Measurements from ENCODE around the gene MFF.

The MFF gene, protein sequence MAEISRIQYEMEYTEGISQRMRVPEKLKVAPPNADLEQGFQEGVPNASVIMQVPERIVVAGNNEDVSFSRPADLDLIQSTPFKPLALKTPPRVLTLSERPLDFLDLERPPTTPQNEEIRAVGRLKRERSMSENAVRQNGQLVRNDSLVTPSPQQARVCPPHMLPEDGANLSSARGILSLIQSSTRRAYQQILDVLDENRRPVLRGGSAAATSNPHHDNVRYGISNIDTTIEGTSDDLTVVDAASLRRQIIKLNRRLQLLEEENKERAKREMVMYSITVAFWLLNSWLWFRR

DNA sequence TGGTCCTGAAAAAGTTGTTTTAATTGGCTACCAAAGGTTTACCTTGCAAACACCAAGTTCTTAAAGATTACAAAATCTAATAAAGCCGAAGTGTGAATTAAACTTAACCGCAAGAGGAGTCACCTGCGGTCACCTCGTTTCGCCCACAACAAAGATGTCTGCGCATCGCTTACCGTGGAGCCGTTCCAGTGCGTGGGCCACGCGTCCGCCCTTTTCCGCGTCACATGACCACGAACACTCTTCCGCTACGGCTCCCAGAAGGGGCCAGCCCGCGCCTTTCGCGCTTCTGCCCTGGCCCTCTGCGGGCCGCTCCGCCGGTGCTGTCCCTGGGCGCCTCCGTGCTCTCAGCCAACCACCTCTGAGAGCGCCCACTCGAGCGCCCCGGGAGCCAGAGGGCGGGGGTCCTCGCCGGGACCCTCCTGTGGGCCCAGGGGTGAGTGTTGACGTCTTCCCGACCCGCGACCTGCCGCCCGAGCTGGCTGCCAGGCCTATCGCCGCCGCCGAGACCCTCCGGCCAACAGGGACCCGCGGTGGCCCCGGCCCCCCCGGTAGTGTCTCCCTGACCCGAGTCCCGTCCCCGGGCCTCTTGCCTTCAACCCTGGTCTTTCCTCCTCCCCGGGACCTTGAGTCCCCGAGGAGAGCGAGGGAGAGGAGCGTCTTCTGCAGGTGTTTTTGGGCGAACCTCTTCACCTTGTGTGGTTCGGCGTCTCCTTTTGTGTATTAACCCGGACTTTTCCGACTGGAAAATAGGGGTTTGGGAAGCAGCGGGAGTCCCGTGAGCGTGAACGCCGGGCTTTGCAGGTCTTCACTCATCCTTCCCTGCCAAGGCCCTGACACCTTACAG is at the start of gene MFF:
MFF (plus strand) TSS at position 257 of the 844 bp plus-strand sequence. CDS start 5,415 bp downstream, outside the sequence.
- DNase-seq, result peak; percentile 95

DNA sequence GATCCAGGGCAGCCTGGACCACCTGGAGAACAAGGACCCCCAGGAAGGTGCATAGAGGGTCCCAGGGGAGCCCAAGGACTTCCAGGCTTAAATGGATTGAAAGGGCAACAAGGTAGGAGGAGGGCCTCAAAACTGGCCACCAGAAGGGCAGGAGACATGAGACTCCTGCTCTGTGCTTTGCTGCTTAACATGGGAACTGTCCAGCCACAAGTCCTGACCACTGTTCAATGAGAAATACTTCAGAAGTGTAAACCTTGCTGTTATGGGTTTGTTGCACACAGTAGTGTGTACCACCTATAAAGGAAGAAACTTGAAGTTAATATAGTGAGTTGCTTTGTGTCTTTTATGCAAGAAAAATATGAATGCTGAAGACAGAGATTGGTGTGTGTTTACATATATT is 44.2 kb upstream of the MFF start:
- no peak for DNase-seq

DNA sequence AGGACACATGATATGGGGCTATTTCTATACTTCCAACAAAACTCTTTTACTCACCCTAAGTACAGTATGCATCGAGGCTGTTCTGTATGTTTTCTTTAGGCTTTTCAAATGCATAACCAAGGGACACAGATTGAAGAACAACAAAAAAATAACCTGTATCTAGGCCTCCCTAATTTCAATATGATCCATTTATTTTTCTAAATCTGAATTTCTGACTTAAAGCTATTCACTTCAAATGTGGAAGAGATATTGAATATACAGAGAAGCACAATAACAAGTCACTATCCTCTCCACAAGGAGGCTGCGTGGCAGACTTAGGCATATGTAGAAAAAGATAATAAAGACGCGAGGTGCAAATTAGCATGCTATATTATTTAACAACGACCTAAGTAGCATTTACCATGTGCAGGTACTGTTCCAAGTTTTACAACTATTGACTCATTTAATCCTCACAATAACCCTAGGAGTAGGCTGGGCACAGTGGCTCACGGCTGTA is 39.3 kb upstream of the MFF start:
- no peak for DNase-seq

DNA sequence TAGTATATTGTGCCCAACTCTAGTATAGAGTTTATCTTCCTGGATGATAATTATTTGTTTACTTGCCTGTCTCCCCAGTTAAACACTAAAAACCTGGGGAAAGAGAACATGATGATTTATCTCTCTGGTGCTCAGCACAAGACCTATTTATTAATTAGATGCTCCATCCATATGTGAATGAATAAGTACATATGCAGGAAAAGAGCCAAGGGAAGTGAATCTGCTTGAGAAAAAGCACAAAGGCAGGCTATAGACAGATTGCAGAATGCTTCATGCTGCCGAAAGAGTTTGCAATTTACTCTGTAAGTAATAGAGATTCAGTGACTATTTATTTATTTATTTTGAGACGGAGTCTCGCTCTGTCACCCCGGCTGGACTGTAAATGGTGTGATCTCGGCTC is 37.3 kb upstream of the MFF start:
- DNase-seq, result no peak

DNA sequence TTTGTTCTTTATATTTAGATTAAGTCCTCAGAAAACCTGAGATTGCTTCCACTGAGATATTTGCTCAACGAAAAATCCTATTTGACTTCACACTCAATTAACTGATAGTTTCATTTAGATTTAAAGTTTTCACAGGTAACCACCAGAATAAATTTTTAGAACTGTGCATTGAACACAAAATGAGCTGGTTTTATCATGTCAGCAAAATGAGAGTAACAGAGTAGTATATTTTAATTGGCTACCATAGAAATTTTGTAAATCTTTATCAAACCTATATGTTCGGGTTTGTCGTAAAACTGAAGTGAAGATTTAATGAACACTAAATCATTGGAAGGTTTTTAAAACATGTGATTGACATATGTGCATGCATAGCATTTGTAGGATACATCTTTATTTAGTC is 32.7 kb upstream of the MFF start:
- DNase-seq, result no peak

DNA sequence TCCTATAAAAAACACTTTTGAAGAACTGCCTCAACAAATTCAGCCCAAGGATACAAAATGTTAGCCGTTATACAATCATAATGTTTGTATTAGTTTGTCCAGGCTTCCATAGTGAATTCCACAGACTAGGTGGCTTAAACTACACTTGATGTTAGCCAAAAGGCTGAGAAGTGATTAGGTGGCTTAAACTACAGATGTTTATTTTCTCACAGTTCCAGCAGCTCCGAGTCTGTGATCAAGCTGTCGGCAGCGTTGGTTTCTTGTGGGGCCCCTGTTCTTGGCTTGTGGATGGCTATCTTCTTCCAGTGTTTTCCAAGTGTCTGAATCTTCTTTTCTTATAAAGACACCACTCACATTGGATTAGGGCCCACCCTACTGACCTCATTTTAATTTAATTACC is 31.5 kb upstream of the MFF start:
- no peak for DNase-seq

DNA sequence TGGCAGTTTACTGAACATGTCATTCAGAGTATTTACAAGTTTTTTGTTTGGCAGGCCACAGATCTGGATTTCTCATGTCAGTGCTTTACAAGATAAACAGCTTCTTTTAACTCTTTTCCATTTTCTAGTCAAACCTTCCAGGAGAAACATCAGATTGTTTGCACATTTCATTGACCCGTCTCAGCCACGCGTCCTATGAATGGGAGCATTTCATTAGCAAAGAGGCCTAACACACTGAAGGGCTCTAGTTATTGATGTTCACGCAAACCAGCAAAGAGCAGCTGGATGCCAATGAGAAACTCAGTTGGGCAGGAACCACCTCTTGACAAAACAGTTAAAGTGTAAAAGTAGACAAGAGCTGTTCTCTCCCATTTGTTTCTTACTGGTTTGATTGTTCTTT is 29.2 kb upstream of the MFF start:
- no peak for DNase-seq

DNA sequence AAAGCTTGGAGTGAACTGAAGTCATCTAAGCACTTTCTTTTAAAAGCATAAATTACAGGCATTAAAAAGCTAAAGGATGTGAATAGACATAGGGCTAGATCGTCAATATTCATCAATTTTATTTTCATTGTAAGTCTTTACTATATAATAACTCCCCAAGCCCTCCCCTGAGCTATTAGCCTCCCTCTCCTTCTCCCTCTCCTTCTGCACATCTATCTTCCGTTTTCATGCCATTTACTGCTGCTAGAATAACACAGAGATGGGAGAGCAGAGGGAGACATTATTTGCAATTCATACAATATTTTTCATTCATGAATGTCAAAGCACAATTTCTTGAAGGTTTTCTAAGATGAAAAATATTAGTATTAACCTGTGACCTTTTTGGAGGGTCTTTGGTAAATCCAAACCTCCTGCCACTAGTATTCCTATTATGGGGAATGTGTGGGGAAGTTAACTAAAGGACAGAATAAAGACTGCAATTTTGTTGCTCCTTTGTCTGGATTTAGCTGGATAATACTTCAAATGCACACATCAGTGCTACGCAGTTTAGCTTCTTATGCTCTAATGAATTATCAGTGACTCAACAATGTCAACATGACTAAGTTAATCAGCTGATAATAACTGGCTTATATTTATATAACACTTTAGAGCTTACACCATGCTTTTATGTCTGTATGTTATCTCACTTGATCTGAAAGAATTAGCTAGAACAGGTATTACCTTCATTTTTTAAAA is 28.2 kb upstream of the MFF start:
- DNase-seq, result no peak

DNA sequence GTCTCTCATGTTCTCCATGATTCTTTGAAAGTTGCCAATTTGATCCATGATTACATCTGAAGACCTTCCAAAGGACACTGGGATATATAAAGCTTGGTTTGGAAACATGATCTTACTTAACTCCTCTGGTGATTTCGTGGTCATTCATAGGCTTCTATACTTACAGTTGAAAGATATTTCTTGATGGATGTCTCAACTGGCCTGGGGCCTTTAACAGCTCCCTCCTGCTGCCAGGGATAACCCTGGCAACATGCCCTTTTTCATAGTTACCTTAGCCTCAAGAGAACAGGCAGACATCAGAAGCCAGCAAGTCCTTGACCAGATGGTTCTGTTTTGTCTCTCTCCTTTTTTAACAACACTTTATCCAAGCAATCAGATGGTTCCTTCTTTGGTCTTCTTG is 23.5 kb upstream of the MFF start:
- DNase-seq, result no peak

DNA sequence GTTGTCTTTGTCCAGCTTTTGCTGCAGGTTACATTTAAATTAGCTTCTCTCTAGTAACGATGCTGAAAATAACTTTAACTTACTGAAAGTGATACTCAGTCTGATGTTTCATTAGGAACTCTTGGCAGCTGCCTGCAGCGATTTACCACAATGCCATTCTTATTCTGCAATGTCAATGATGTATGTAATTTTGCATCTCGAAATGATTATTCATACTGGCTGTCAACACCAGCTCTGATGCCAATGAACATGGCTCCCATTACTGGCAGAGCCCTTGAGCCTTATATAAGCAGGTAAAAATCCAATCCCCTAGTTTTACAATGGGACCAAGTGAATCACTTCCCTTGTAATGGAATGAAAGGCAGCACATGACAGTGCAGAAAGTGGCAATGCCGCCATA is 16.3 kb upstream of the MFF start:
- DNase-seq, result no peak

DNA sequence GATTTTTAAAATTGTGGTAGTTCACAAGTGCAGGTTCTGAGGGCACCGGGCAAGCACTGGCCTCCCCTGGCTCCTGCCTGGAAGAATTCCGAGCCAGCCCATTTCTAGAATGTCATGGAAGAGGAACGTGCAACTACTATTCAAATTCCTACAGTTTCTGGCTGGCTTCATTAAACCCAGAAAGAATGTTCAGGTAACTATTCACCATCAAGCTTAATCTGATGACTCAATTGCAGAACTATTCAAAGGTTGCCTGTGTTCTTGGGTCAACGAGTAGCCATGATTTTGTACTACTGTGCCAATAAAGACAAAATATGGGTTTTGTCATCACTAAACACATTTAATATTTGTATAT is 14.3 kb upstream of the MFF start:
- DNase-seq, result no peak

DNA sequence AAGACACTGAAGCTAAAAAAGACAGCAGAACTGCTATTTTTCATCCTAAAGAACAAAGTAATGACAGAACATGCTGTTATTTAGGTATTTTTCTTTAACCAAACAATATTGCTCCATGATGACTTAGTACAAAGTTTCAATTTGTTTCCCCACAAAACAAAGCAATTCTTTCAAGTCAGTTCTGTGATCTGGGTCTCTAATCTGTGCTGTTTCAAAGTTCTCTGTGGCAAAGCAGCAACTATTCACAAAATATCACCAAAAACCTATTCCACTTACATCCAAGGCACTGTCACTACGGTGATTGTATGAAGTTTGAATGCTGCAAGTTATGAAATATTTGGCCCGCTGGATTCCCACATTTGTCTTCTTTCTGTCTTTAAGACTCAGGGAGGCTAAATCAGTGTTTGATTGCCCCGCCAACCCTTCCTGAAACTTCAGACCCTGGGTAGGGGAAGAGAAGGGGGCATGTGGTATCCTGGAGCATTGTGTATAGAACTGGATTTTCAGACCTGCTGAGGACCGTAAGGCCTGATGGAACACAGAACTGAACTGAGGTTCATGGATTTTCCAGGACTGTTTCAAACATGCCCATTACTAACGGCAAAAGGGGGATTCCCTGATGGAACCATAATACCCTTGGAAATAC is 13.1 kb upstream of the MFF start:
- no peak for DNase-seq

DNA sequence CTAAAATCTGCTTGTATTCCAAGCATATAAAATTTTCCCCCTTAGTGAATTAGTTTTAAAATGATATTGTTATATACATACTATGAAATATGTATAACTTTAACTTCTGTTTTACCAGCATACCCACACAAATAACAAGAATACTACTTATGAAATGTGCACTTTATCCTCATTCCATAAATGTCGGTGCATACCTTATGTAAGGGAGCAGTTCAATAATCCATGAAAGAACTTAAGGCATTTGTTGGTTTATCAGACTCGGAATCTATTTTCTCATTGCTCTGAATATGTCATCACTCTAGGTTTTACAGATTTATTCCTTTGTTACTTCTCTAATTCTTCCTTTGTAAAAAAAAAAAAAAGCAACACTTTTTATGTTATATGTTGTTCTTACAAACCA is 12.5 kb upstream of the MFF start:
- DNase-seq, result no peak

DNA sequence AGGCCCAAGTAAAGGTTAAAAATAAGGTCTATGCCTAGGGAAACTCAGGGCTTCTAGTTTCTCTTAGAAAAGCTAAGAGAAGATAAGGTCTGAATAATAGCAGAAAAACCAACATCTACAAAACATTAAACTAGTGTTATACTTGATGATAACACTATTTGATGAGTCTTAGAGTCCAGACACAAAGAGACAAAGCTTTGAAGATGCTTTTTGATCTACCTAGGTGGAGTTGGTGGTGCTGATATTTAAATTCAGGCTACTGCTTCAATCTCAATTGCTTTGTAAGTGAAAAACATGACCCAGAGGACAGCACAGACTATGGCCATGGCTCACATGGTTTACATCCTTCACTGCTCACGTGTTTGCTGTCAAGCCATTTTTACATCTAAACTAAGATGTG is 11.7 kb upstream of the MFF start:
- DNase-seq, result no peak

DNA sequence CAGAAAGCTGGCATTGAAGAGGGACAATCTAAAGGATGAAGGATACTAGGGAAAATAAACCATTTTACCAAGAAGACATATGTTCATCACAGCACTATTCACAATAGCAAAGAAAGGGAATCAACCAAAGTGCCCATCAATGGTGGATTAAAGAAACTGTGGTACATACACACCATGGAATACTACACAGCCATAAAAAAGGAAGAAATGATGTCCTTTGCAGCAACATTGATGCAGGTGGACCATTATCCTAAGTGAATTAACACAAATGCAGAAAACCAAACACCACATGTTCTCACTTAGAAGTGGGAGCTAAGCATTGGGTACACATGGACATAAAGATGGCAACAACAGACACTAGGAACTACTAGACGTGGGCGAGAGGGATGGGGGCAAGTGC is 7.2 kb upstream of the MFF start:
- no peak for DNase-seq

DNA sequence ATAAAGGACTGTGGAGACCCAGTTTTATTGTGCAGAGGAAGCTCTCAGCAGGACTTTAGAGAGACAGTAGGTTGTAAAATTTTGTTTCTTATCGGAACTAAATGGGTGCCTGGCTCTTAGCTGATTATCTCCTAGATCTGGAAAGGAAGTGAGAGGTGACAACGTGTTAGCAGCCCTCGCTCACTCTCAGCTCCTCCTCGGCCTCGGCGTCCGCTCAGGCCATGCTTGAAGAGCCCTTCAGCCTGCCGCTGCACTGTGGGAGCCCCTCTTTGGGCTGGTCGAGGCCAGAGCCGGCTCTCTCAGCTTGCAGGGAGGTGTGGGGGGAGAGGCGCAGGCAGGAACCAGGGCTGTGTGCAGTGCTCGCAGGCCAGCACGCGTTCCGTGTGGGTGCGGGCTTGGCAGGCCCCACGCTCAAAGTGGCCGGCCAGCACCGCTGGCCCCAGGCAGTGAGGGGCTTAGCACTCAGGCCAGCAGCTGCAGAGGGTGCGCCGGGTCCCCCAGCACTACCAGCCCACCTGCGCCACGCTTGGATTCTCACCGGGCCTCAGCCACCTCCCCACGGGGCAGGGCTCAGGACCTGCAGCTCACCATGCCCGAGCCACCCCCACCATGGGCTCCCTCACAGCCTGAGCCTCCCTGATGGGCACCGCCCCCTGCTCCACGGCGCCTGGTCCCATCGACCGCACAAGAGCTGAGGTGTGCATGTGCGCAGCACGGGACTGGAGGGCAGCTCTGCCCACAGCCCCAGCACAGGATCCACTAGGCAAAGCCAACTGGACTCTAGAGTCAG is 4.6 kb upstream of the MFF start:
- DNase-seq, result peak; percentile 1

DNA sequence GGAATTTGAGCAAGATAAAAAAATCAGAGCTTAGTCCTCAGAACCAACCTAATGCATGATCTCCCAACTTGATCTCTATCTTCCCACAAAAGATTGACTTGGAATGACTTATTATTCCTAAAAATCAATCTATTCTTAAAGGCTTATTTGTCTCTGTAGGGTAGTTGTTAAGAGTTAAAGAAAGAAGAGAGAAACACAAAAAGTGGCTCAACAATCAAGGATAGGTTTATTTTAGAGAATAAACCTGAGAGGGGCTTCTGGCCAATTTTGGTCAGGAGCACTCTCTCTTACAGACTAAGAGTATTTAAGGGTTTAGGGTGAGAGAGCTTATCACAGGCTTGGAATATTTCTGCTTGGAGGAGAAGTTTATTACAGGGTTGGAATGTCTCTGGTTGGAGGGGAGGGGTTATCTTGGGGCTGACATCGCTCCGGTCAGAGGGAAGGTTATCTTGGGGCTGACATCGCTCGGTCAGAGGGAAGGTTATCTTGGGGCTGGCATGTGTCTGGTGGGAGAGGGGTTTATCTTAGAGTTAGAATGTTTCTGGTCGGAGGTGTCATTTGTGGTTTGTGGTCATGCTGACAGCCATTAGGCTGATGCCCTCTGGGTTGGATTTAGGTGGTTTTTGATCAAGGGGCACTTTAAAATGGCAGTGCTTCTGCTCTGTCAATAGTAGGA is 2.4 kb upstream of the MFF start:
- peak; percentile 5 for DNase-seq

DNA sequence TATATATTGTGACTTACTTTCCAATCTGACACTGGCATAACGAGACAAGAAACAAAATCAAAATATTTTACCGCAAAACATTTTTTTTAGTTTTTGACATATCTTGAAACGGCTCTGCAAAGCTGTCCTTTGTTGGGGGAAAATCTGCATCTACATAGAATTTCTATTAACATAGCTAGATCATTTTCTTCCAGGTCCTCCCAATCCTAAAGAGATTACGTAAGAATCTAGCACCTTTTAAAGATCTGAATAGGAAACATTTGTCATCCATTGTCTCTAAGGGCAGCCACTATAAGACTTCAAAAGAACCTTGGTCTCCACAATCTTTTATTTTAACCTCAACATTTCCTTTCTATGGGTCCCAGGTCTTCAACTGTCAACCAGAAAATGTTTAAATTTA is 1.2 kb upstream of the MFF start:
- DNase-seq, result no peak

DNA sequence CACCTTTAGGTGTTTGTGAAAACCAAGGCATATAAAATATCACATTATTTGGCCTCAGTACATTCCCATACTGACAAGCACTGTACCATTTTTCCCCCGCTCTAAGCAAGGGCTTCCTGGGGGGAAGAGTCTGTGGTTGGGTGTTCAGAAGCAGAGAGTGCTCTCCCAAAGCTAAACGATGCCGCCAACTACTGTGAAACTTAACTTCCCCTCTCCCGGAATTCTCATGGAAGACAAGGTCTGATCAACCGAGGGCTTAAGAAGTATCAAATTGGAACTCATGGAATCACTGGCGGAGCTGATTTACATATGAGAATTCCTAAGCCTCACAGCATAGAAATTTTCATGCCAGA is 433 bp upstream of the MFF start:
- DNase-seq, result no peak

DNA sequence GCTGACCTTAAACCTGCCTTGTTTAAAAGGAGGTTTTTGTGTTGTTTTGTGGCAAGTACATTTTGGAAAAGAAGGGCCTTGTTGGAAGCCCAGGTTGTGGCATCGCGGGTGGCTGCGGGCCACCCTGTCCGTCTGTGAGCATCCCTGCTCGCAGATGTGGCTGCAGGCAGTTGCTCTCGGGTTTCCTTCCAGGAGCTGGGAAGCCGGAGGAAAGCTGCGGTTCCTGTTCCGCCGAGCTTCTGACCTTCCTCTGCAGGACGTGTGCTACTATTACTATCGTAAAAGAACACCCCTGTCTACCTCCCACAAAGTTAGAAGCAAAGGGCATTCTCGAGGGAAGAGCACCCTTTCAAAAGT is 766 bp downstream of the MFF start:
- DNase-seq, result no peak

DNA sequence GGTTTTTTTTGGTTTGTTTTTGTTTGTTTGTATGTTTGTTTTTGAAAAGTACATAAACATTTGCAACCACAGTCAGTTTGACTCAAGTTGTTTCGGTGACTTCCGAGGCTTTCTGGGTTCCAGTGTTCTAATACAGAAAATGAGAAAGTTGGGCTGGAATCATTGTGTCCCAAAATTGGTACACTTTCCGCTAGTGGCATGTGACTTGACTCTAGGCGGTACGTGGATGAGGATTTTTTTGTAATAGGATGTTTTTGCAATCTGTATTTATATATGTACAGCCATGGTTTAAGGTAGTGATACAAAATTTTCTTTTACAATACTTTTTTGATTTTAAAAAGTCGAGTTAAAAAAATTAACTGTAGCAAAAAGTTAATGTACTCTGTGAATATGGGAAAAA is 1.7 kb downstream of the MFF start:
- DNase-seq, result no peak

DNA sequence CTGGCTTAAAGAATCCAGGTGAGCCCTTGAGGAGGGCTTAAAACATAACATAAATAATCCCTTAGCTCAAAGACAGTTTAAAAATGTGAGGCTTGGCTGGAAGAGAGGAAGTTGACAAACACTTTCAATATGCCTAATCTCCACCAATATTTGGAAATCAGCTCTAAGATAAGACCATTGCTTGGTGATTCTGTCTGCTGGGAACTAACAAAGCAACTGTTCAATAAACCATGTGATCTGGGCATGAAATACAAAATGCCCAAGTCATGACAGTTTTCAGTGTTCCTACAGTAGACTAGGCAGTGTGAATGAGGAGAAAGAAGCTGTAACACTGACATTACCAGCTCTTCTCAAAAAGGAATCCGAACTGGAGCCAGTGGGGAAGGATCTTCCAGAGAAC is 10.7 kb downstream of the MFF start:
- no peak for DNase-seq
